CD14-positive monocyte (primary cell): ENCODE results near the gene DUOX2. TPM values are rescaled to one million over a fixed set of nuclear protein-coding genes. Genes with fewer than 3 reads are reported as not detected.
"Not testable (repeated sequence)": the region's sequence is repeated elsewhere in the genome, so short reads cannot be mapped to it uniquely, and the experiment has no call there.

Experiments used
- DNase-seq, 3 donors: peaks; one replicate each; pipeline ENCODE4 v3.0.0-alpha.2; 2011 to 2022
- H2AFZ ChIP-seq: 2 replicates; pipeline ENCODE4 v1.6.0; 2012; ENCODE audit warnings: mild to moderate bottlenecking, low read depth, low read length, inconsistent platforms; ENCODE audit not compliant: insufficient read depth, poor library complexity, severe bottlenecking
- H3K27ac ChIP-seq, 2 donors: 1 replicate in 1 of 2; 2 replicates in 1 of 2; pipeline ENCODE4 v1.5.1; 2012 to 2013; ENCODE audit warnings: low read length in 2 of 2, control low read depth in 1 of 2, inconsistent platforms in 1 of 2, low read depth in 1 of 2, mild to moderate bottlenecking in 1 of 2
- H3K27me3 ChIP-seq, 2 donors: one replicate each; pipeline versions ENCODE4 v1.6.0 to v1.6.1; 2011 to 2013; ENCODE audit warnings: low read length in 2 of 2; ENCODE audit not compliant: control insufficient read depth in 2 of 2, insufficient read depth in 2 of 2
- H3K36me3 ChIP-seq, 2 donors: replicated peaks in 1 of 2; 1 replicate in 1 of 2; 2 replicates in 1 of 2; pipeline versions ENCODE4 v1.5.1 to v1.6.1; 2012 to 2013; ENCODE audit warnings: low read length in 2 of 2, control low read depth in 1 of 2, inconsistent platforms in 1 of 2, mild to moderate bottlenecking in 1 of 2; ENCODE audit not compliant: insufficient read depth in 2 of 2, control insufficient read depth in 1 of 2
- H3K4me1 ChIP-seq, 2 donors: 1 replicate in 1 of 2; 2 replicates in 1 of 2; pipeline versions ENCODE4 v1.5.1 to v1.6.1; 2012 to 2013; ENCODE audit warnings: low read length in 2 of 2, control low read depth in 1 of 2, inconsistent platforms in 1 of 2, mild to moderate bottlenecking in 1 of 2, moderate library complexity in 1 of 2; ENCODE audit not compliant: insufficient read depth in 2 of 2, control insufficient read depth in 1 of 2
- H3K4me2 ChIP-seq: replicated peaks from 2 replicates; pipeline ENCODE3; 2012; ENCODE audit warnings: low read length, moderate library complexity, mild to moderate bottlenecking; ENCODE audit not compliant: poor library complexity, severe bottlenecking; ENCODE audit errors: extremely low read depth
- H3K4me3 ChIP-seq, 3 experiments: fragments of 200-600 bp in 1 of 3; sonication (generic) in 1 of 3; replicated peaks in 1 of 3; 1 replicate in 2 of 3; 2 replicates in 1 of 3; pipeline ENCODE4 v1.5.1; 2011 to 2013; ENCODE audit warnings: low read length in 3 of 3, mild to moderate bottlenecking in 3 of 3, control low read depth in 2 of 3, low read depth in 2 of 3, inconsistent platforms in 1 of 3, moderate library complexity in 1 of 3
- H3K79me2 ChIP-seq: 2 replicates; pipeline ENCODE4 v1.6.0; 2012; ENCODE audit warnings: mild to moderate bottlenecking, control low read depth, inconsistent platforms, low read length, moderate library complexity; ENCODE audit not compliant: insufficient read depth
- H3K9ac ChIP-seq: 2 replicates; pipeline ENCODE4 v1.6.0; 2017; ENCODE audit warnings: low read length, mild to moderate bottlenecking; ENCODE audit not compliant: insufficient read depth, poor library complexity, severe bottlenecking
- H3K9me3 ChIP-seq, 2 donors: replicated peaks in 1 of 2; 1 replicate in 1 of 2; 2 replicates in 1 of 2; pipeline versions ENCODE4 v1.5.1 to v1.6.1; 2012 to 2013; ENCODE audit warnings: low read length in 2 of 2, control low read depth in 1 of 2; ENCODE audit not compliant: control insufficient read depth in 1 of 2, insufficient read depth in 1 of 2
- H4K20me1 ChIP-seq: 2 replicates; pipeline ENCODE4 v1.6.0; 2012; ENCODE audit warnings: mild to moderate bottlenecking, low read length, control low read depth, moderate library complexity; ENCODE audit not compliant: insufficient read depth
- H3K27ac Mint-ChIP-seq, 7 donors: one replicate each; pipeline ENCODE4 v1.8.0; 2020; ENCODE audit warnings: mild to moderate bottlenecking in 7 of 7, mixed read lengths in 7 of 7, moderate library complexity in 6 of 7, inconsistent platforms in 2 of 7
- H3K27me3 Mint-ChIP-seq, 3 donors: one replicate each; pipeline ENCODE4 v1.8.0; 2021 to 2022; ENCODE audit warnings: low read depth in 3 of 3, mild to moderate bottlenecking in 3 of 3, mixed read lengths in 3 of 3, moderate library complexity in 3 of 3, inconsistent platforms in 1 of 3
- H3K36me3 Mint-ChIP-seq, 2 donors: one replicate each; pipeline ENCODE4 v1.8.0; 2020; ENCODE audit warnings: mixed read lengths in 2 of 2, inconsistent platforms in 1 of 2, mild to moderate bottlenecking in 1 of 2
- H3K4me1 Mint-ChIP-seq: one replicate; pipeline ENCODE4 v1.8.0; 2020; ENCODE audit warnings: mild to moderate bottlenecking, mixed read lengths
- H3K4me3 Mint-ChIP-seq, 2 donors: one replicate each; pipeline ENCODE4 v1.8.0; 2020; ENCODE audit warnings: mild to moderate bottlenecking in 2 of 2, mixed read lengths in 2 of 2, moderate library complexity in 1 of 2
- H3K9me3 Mint-ChIP-seq, 7 donors: one replicate each; pipeline ENCODE4 v1.8.0; 2020 to 2022; ENCODE audit warnings: mixed read lengths in 7 of 7, mild to moderate bottlenecking in 6 of 7, moderate library complexity in 6 of 7, inconsistent platforms in 2 of 7
- CTCF ChIP-seq: fragments of 200-600 bp; IDR thresholded peaks from one replicate; pipeline ENCODE4 v1.8.0; 2022; ENCODE audit warnings: antibody characterized with exemption, mild to moderate bottlenecking
- WGBS: methylation state at CpG from one replicate; pipeline ENCODE4 v1.1.5; 2013; ENCODE audit warnings: missing lambda C conversion rate; ENCODE audit not compliant: insufficient coverage; 5-methylcytosine and 5-hydroxymethylcytosine counted together
- intact Hi-C, 2 donors: fragments of 100-400 bp; cut with micrococcal nuclease; formaldehyde crosslinking; loops; one replicate each; pipeline versions ENCODE4 v1.15.0 to v1.15.1; 2023
- polyA plus RNA-seq, 3 donors: library from polyadenylated mRNA; depleted of rRNA in 1 of 3; unstranded in 2 of 3; stranded (reverse) in 1 of 3; fragments of 300-500 nt in 2 of 3; fragments of >200 nt in 1 of 3; fragmentation: Illumina TruSeq in 2 of 3; gene quantifications; 1 replicate in 2 of 3; 2 replicates in 1 of 3; pipeline ENCODE4 v1.2.3, GENCODE V29; 2012 to 2021

DUOX2 gene
- polyA plus RNA-seq, 3 donors, result 0.01 TPM; not detected in 2

GRCh38 chr15:45064386-45064785, 49.6 kb downstream of the DUOX2 start:
- Mint-ChIP-seq H3K36me3 (peaks cover 26 to 43% of the 10 kb centered on the region in 2 donors), H3K9me3 (no peaks in the 10 kb centered on the region), H3K4me3 (no peak overlapping the region), H3K4me1 (peaks cover 14% of the 10 kb centered on the region), H3K27ac (no peak overlapping the region), H3K27me3 (no peaks in the 10 kb centered on the region)
- intact Hi-C loops, result no loop called here
- 100% methylated on average over 1 of the region's 4 CpGs for WGBS
- Histone ChIP-seq H4K20me1 (no peaks in the 10 kb centered on the region), H3K27ac (no peak overlapping the region), H2AFZ (no peak overlapping the region), H3K27me3 (no peaks in the 10 kb centered on the region), H3K4me1 (peaks cover 0 to 9% of the 10 kb centered on the region in 2 donors), H3K9ac (no peak overlapping the region), H3K4me2 (no peak overlapping the region), H3K36me3 (peaks cover 4 to 21% of the 10 kb centered on the region in 2 donors), H3K9me3 (no peaks in the 10 kb centered on the region), H3K79me2 (no peaks in the 10 kb centered on the region), H3K4me3 (no peak overlapping the region)
- DNase-seq, result no peak
- no peak for TF ChIP-seq CTCF

- H3K9me3 ChIP-seq, H3K27me3 ChIP-seq, H3K27me3 Mint-ChIP-seq, H3K4me1 ChIP-seq, intact Hi-C loops, H4K20me1 ChIP-seq, H3K79me2 ChIP-seq, H3K27ac ChIP-seq, DNase-seq, H3K4me2 ChIP-seq, H2AFZ ChIP-seq, H3K9ac ChIP-seq, H3K4me3 ChIP-seq, H3K27ac Mint-ChIP-seq, H3K4me3 Mint-ChIP-seq: not testable (repeated sequence)
- H3K36me3 ChIP-seq, result peaks cover 2 to 16% of the 10 kb centered on the region in 2 donors
- peaks cover 21% of the 10 kb centered on the region for H3K4me1 Mint-ChIP-seq
- peaks cover 16 to 40% of the 10 kb centered on the region in 2 donors for H3K36me3 Mint-ChIP-seq
- 92% methylated on average over 2 of the region's 7 CpGs for WGBS
- peaks cover 0 to 12% (median 2%) of the 10 kb centered on the region in 7 donors for H3K9me3 Mint-ChIP-seq
Observed at GRCh38 chr15:45062301-45062700, 51.7 kb downstream of the DUOX2 start.

- H3K27ac ChIP-seq, H2AFZ ChIP-seq, H4K20me1 ChIP-seq, DNase-seq, intact Hi-C loops, H3K9ac ChIP-seq, H3K9me3 ChIP-seq, H3K27me3 ChIP-seq, H3K36me3 ChIP-seq, H3K4me1 ChIP-seq, H3K4me2 ChIP-seq, H3K4me3 ChIP-seq, H3K27me3 Mint-ChIP-seq, H3K79me2 ChIP-seq, H3K4me3 Mint-ChIP-seq: not testable (repeated sequence)
- Mint-ChIP-seq H3K9me3 (peaks cover 0 to 12% (median 2%) of the 10 kb centered on the region in 7 donors), H3K27ac (peak overlapping the region in 2 of 7 donors; percentile 46), H3K36me3 (peaks cover 11 to 28% of the 10 kb centered on the region in 2 donors), H3K4me1 (peaks cover 16% of the 10 kb centered on the region)
- WGBS, result no CpG with 5 or more reads among the region's 3 CpGs
Observed at GRCh38 chr15:45058690-45059675, 55.0 kb downstream of the DUOX2 start.

- H3K27ac ChIP-seq, H3K9me3 Mint-ChIP-seq, H3K4me3 Mint-ChIP-seq, H3K79me2 ChIP-seq, intact Hi-C loops, H4K20me1 ChIP-seq, H3K27me3 Mint-ChIP-seq, H2AFZ ChIP-seq, H3K4me2 ChIP-seq, H3K9me3 ChIP-seq, H3K27ac Mint-ChIP-seq, H3K9ac ChIP-seq, H3K27me3 ChIP-seq, DNase-seq, H3K4me3 ChIP-seq: not testable (repeated sequence)
- WGBS, result 93% methylated on average over 3 of the region's 3 CpGs
- H3K4me1 ChIP-seq, result peaks cover 14 to 19% of the 10 kb centered on the region in 2 donors
- Mint-ChIP-seq H3K4me1 (peaks cover 23% of the 10 kb centered on the region), H3K36me3 (peaks cover 14 to 28% of the 10 kb centered on the region in 2 donors)
- H3K36me3 ChIP-seq, result peaks cover 2 to 13% of the 10 kb centered on the region in 2 donors
Observed at GRCh38 chr15:45052676-45053075, 61.3 kb downstream of the DUOX2 start.
